RWPE2 (cell line): ENCODE data around the gene FARSB.

Experiments used
- ATAC-seq: fragments of 200-7000 bp; cut with Tn5 transposase; 3 replicates; pipeline ENCODE4 v1.9.1; 2021; ENCODE audit warnings: low read depth
- DNase-seq: peaks from one replicate; pipeline ENCODE4 v3.0.0-alpha.2; 2020; ENCODE audit warnings: low spot score
- H3K27ac ChIP-seq: fragments of 450-650 bp; 2 replicates; pipeline ENCODE4 v1.5.1; 2017; ENCODE audit warnings: mild to moderate bottlenecking; ENCODE audit not compliant: poor library complexity, severe bottlenecking
- H3K27me3 ChIP-seq: fragments of 250-450 bp; sonication (Bioruptor Pico); 2 replicates; pipeline ENCODE4 v1.5.1; 2021; ENCODE audit warnings: mild to moderate bottlenecking, moderate library complexity; ENCODE audit not compliant: insufficient read depth, poor library complexity, severe bottlenecking
- H3K36me3 ChIP-seq: fragments of 250-450 bp; sonication (Bioruptor Pico); 2 replicates; pipeline ENCODE4 v1.5.1; 2020; ENCODE audit warnings: low read depth, mild to moderate bottlenecking, moderate library complexity
- H3K4me1 ChIP-seq: fragments of 250-450 bp; sonication (Bioruptor Pico); 2 replicates; pipeline ENCODE4 v1.5.1; 2021; ENCODE audit warnings: mild to moderate bottlenecking, moderate library complexity; ENCODE audit not compliant: insufficient read depth, poor library complexity, severe bottlenecking
- H3K4me3 ChIP-seq: fragments of 250-450 bp; sonication (Bioruptor Pico); 2 replicates; pipeline ENCODE4 v1.5.1; 2021; ENCODE audit warnings: mild to moderate bottlenecking, moderate library complexity; ENCODE audit not compliant: severe bottlenecking
- H3K9me3 ChIP-seq: fragments of 250-450 bp; sonication (Bioruptor Pico); 2 replicates; pipeline ENCODE4 v1.5.1; 2021; ENCODE audit warnings: mild to moderate bottlenecking, moderate library complexity; ENCODE audit not compliant: severe bottlenecking
- TF ChIP-seq, protein P1 (sequence below): fragments of 450-650 bp; IDR thresholded peaks from one replicate; pipeline ENCODE4 v1.5.1; 2017; ENCODE audit warnings: mild to moderate bottlenecking, moderate library complexity; ENCODE audit not compliant: poor library complexity, severe bottlenecking

The FARSB gene

GRCh38 chr2:222608081-222608480 is 47.8 kb downstream of the FARSB start:
- H3K36me3 ChIP-seq: peaks cover 67% of the 10 kb centered on the region
- H3K27me3 ChIP-seq: no peaks in the 10 kb centered on the region
- DNase-seq (no peak), ATAC-seq (no peak)
- H3K9me3 ChIP-seq: no peaks in the 10 kb centered on the region
- no peak overlapping the region for H3K27ac ChIP-seq
- TF ChIP-seq, protein P1, sequence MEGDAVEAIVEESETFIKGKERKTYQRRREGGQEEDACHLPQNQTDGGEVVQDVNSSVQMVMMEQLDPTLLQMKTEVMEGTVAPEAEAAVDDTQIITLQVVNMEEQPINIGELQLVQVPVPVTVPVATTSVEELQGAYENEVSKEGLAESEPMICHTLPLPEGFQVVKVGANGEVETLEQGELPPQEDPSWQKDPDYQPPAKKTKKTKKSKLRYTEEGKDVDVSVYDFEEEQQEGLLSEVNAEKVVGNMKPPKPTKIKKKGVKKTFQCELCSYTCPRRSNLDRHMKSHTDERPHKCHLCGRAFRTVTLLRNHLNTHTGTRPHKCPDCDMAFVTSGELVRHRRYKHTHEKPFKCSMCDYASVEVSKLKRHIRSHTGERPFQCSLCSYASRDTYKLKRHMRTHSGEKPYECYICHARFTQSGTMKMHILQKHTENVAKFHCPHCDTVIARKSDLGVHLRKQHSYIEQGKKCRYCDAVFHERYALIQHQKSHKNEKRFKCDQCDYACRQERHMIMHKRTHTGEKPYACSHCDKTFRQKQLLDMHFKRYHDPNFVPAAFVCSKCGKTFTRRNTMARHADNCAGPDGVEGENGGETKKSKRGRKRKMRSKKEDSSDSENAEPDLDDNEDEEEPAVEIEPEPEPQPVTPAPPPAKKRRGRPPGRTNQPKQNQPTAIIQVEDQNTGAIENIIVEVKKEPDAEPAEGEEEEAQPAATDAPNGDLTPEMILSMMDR: no peak
- no peak overlapping the region for H3K4me3 ChIP-seq
- no peaks in the 10 kb centered on the region for H3K4me1 ChIP-seq

- peaks cover 63% of the 10 kb centered on the region for H3K36me3 ChIP-seq
- H3K27me3 ChIP-seq: no peaks in the 10 kb centered on the region
- DNase-seq (no peak), ATAC-seq (no peak)
- no peaks in the 10 kb centered on the region for H3K9me3 ChIP-seq
- TF ChIP-seq, protein P1: no peak
- no peaks in the 10 kb centered on the region for H3K4me1 ChIP-seq
- H3K4me3 ChIP-seq: no peak overlapping the region
- H3K27ac ChIP-seq: no peak overlapping the region
Measured at GRCh38 chr2:222606306-222606705, 49.6 kb downstream of the FARSB start.

DNA sequence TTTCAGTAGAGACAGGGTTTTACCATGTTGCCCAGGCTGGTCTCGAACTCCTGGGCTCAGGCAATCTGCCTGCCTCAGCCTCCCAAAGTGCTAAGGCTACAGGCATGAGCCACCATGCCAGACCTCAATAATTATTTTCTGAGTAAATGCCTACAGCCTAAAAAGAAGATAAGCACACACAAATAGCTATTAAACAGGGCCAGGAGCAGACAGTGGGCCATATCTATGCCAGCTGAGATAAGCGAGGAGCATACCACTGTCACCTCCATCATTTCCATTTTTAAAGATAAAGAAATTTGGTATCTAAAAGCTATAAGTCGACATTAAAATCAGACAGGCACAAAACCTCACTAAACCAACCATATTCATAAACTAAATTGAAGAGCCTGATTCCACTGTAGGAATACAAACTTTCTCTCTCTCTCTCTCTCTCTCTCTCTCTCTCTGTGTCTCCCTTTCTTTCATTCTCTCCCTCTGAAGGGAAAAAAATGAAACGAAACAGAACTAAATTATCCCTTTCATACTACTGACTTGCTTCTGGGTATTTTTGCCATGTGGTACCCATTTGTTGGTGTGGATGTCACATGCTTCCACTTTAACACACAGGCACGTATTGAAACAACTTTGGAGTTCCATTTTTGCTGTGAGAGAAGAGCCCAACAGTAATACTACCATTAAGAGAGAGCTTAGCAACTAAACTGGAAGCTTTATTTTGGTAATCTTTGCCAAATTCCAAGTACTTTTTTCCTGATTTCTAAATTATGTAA is 51.0 kb downstream of the FARSB start:
- TF ChIP-seq, protein P1: no peak
- Histone ChIP-seq H3K4me3 (no peak overlapping the region), H3K4me1 (no peaks in the 10 kb centered on the region), H3K36me3 (peaks cover 66% of the 10 kb centered on the region), H3K27ac (no peak overlapping the region), H3K27me3 (no peaks in the 10 kb centered on the region), H3K9me3 (no peaks in the 10 kb centered on the region)
- DNase-seq: no peak
- no peak for ATAC-seq

- DNase-seq (no peak), ATAC-seq (no peak)
- no peak overlapping the region for H3K27ac ChIP-seq
- no peaks in the 10 kb centered on the region for H3K27me3 ChIP-seq
- no peak overlapping the region for H3K4me3 ChIP-seq
- TF ChIP-seq, protein P1: no peak
- no peaks in the 10 kb centered on the region for H3K4me1 ChIP-seq
- H3K36me3 ChIP-seq: peaks cover 74% of the 10 kb centered on the region
- H3K9me3 ChIP-seq: no peaks in the 10 kb centered on the region
Measured at GRCh38 chr2:222603501-222603900, 52.4 kb downstream of the FARSB start.

- TF ChIP-seq, protein P1: no peak
- peaks cover 84% of the 10 kb centered on the region for H3K36me3 ChIP-seq
Measured at GRCh38 chr2:222598611-222599010, 57.3 kb downstream of the FARSB start.

More at GRCh38 chr2:222598611-222599010, 57.3 kb downstream of the FARSB start:
- no peaks in the 10 kb centered on the region for H3K4me1 ChIP-seq
- no peaks in the 10 kb centered on the region for H3K27me3 ChIP-seq
- DNase-seq (no peak), ATAC-seq (no peak)
- H3K27ac ChIP-seq: no peak overlapping the region
- H3K4me3 ChIP-seq: no peak overlapping the region
- no peaks in the 10 kb centered on the region for H3K9me3 ChIP-seq
